Activated naive CD4-positive, alpha-beta T cell treated with Interleukin-2 at 50 U/mL for 16 hours (primary cell): ENCODE results near the gene OR11G2.
"Not testable (repeated sequence)": the region's sequence is repeated elsewhere in the genome, so short reads cannot be mapped to it uniquely, and the experiment has no call there.

Experiments
- DNase-seq: peaks from one replicate; pipeline ENCODE4 v3.0.0-alpha.2; 2020

Gene OR11G2

GRCh38 chr14:20228681-20229080 is 38.0 kb downstream of the OR11G2 start, which contains the start of gene OR11H7:
TSS of gene OR11H7 (plus strand) at chr14:20228981.
- DNase-seq = no peak

- DNase-seq = not testable (repeated sequence)
Observed at GRCh38 chr14:20235415-20235814, 44.7 kb downstream of the OR11G2 start.

GRCh38 chr14:20247646-20248246 is 57.0 kb downstream of the OR11G2 start:
- DNase-seq = no peak
